GM19395 (cell line): ENCODE results near the gene MYL5.
"Not testable (repeated sequence)": the region's sequence is repeated elsewhere in the genome, so short reads cannot be mapped to it uniquely, and the experiment has no call there.

Source experiments
- ATAC-seq: cut with Tn5 transposase; IDR thresholded peaks from one replicate; pipeline ENCODE4 v1.9.1; 2021; ENCODE audit warnings: mild to moderate bottlenecking, moderate library complexity; ENCODE audit not compliant: unreplicated experiment

MYL5 gene

DNA sequence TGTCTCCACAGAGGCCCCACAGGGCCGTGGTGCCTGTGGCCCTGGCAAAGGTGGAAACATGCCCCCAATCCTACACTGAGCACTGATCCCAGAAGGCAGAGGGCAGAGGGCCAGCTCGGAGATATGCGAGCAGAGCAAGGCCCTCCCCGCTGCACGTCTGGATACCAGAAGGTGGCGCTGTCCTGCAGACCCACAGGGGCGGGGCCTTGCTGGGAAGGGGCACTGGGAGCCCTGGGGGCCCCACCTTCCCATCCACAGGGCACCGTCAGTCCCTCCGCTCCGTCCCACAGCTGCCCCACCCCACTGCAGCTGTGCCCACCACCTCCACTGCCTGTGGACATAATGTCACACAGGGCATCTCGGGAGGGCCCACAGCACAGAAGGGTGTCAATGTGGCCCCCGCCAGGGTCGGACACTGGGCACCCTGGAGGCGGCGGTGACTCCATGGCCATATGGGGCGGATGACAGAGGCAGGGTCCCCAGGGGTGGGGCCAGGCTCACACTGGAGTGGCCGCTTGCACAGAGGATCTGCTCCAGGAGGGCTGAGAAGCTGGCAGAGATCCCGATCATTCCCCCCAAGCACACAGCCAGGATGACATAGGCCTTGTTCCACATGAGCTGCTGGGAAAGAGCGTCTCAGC lies 9.8 kb downstream of the MYL5 start:
- ATAC-seq, result no peak

- ATAC-seq, result no peak
Measured at GRCh38 chr4:684623-685327, 10.4 kb downstream of the MYL5 start.

DNA sequence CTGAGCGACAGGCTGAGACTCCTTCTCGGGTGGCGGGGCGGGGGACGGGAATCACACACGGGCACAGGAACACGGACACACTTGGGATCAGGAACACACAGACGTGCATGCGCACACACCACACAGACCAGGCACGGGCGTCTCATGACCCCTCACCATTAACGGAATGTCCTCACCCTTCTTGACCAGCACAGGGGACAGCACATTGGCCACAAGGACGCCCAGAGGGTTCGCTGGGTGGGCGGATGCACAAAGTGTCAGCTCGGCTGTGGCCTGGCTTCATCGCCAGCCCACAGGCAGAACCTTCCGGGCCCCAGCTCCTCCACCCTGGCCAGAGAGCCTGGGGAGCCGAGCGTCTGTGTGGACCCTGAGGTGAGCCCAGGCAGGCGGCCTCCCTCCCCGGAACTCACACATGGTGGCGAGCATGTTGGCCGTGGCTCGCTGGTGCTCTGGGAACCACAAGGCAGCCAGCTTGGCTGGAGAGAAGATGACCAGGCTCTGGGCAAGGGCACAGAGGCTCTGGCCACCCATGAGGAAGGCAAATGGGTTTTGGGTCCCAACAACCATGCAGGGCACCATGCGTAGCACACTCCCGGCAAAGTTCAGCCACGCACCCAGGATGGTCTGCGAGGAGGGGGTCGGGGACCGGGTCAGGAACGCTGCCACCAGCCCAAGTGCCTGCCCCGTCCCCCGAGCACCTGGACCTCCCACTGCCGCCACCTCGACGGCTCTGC lies 11.5 kb downstream of the MYL5 start:
- ATAC-seq, result no peak

GRCh38 chr4:686413-687040 lies 12.2 kb downstream of the MYL5 start:
- ATAC-seq, result no peak

DNA sequence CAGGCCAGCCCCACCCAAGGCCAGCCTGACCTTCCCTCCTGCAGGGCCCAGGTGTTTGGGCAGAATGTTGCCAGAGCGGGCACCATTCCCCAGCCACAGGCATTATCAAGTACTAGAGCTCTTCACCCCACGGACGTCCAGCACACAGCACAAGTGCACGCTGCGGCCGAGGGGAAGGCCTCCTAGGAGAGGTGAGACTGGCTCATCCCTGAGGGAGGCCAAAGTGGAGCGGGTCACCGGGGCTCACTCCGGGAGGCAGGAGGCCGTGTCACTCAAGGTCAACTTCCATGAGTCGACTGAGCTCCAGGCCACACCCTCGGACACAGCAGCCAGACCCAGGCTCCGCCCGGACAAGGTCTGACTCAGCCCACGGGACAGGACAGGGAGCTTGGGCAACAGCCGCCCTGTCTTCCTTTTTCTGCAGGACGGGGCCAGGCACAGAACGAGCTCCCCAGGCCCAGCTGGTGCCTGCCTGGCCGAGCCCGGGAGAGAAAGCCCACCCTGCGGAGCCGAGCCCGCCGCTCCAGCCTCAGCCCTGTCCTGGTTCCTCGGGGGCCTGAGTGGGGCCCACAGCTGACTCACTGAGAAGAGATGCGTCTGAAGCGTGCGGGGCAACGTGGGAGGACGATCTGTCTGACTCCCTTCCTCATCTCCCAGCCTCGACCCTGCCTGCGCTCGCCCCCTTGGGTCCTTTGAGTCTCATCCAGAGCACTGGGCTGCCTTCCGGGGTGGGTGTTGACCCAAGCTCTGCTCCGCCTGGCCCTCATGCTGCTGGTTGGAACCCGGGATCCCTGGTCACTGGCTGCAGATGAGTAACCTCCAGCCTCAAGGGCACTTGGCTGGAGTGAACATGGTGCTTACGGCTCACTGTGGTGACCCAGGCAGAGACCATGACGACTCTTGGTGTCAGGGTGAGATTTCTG lies 13.0 kb downstream of the MYL5 start:
- no peak for ATAC-seq

DNA sequence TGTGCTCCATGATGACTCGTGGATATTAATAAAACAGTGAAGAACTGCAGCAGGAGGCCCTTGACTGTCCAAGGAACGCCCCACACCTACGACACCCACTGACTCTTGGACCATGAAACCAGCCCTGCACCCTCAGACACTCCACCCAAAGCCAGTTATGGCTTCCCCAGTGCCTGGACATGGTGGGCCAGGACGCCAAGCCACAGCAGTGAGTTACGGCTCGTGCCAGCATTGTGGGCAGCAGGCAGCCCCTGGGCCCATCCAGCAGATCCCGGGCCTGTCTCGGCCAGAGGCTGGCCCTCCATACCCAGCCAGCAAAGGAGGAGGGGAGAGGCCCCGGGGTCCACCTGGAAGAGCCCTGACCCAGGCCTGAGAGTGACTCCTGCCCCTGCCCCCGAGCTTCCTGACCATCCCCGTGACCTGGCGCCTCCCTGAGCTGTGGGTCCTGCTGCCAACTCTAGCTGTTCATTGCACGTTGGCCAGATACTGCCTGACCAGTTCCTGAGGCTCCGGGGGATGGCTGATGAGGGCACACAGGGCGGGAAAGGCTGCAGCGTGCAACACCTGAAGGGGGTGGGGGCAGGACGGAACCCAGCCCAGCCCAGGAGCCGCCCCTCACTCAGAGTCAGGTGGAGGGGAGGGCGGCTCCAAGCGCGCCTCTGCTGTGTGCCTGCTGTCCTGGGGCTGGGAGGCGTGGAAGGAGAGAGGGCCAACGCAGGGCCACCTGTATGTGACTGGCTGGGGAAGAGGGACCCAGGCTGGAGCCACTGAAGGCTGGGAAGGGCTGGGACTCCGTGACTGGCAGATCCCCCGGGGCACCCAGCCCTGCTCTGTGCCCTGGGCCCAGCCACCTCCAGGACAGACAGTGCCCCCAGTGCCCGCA lies 13.9 kb downstream of the MYL5 start:
- ATAC-seq, result no peak

DNA sequence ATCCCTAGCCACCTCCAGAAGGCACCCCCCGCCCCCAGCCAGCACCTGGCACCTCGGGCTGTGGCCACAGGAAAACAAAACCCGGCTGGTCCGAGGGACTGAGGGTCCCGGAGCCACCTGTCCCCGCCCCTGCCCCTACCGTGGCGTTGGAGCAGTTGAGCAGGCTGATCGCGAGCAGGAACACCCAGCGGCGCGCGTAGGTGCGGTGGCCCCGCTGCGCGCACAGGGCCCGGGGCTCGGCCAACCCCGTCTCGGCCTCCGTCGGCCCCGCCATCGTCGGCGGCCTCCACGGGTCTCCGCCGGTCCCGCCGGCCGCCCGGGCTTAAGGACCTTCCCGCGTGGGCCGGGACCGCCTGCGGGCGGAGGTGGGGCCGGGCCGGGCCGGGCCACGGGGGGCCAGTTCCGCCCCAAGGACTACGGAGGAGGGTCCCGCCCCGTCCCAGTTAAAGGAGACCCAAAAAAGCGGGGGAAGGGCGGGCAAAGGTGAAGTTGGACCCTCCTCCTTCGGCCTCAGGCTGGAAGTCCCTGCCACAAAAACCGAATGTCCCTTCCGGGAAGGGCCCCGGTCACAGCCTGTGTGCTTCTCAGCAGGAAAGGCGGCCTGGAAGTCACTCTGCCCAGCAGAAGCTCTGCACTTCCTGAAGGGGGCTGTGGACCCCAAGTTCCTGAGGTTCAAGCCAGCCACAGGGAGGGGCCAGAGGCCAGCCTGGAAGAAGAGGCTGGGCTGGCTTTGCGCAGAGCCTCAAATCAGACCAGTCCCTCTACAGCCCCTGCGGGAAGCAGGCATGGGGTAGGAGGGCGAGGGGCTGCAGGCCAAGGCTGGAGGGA lies 14.7 kb downstream of the MYL5 start, which contains the start of gene SLC49A3:
Gene SLC49A3, minus strand, starts transcription at position 298 of the 828 bp plus-strand sequence. Its CDS starts 24 bp downstream, at position 274.
- no peak for ATAC-seq

GRCh38 chr4:689723-690122 lies 15.4 kb downstream of the MYL5 start:
- ATAC-seq, result no peak

DNA sequence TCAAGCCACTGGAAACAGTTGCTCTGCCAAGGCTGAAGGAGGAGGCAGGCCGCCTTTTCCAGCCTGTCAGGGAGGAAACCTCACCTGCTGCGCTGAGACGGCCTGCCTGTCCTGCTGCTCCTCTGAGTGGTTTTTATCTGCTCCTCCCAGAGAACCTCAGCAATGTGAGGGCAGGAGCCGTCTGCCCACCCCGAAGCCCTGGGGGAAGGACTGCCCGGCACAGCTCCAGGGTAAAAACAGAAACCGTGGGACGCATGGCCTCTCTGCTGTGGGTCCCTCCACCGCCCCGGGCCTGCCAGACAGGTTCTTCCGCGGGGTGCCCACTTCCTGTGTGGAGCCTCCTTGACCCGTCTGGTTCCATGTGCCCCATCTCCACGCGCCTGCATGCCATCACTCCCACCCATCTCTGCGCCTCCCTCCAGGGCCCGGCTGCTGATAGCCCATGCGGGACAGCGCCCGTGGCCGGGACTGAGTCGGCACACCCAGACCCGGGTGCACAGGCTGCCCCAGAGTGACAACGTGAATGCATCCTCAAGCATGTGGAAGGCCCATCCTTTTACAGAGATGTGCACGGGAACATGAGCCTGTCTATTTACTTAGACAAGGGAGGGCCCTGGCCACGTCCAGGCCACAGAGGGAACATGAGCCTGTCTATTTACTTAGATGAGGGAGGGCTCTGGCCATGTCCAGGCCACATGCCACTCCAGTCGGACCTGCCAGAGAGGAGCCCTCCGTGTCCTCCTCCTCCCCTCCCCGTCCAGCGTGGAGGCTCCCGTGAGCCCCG lies 18.6 kb downstream of the MYL5 start:
- ATAC-seq, result no peak

DNA sequence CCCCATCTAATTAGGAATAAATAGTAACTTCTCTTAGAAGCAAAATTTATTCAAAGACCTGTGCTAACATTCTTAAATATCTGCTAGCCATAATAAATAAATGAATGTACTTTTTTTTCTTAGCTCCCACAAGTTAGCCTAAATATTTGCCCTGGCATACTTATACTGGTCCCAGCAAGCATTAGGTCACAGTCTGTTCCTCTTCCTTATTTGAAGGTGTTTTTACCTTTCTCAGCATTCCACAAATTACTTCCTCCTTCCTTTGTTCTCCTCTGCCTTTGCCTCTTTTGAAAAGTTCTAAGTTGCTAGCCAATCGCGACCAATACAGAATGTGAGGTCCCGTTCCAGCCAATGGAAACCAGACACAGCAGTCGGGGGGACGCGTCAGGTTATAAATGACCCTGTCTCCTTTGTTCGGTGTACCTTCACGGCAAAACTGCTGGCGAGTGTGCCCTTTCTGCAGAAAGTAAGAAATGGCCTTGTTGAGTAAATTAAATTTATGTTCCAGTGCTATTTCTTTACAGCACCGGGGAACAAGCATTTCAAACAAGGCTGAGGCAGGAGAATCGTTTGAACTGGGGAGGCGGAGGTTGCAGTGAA lies 20.1 kb downstream of the MYL5 start:
- ATAC-seq, result not testable (repeated sequence)

DNA sequence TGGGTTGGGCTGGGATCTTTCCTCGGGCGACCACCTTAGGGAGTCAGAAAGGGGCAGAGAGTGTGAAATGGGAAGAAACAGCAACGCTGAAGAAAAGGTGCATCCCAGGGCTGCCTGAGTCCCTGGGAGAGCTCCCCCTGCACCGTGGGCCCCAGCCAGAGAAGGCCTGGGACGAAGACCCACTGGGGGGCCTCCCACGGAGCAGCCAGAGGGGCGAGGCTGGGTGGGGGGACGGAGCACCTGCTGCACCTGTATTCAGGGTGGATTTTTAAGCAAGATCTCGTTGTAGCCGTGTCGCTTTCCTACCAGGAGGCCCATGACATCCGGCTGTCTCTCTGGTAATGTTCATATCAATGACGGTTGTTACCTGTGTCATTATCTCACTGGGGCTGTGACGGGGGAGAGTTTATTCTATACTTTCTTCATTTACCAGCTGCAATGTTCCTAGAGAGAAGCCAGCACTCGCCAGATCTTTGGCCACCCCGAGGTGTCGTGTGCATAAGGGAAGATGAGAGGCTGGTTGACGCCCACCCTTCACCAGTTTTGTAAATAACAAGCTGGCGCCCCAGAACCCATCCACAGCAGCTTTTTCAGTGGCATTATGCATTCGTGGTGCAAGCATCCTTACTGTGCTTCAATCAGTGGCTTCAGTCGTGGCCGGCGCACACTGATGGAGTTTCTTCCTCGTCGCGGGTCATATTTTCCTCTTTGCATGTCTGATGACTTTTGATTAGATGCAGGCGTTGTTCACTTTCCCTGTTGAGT lies 25.7 kb downstream of the MYL5 start:
- ATAC-seq, result no peak

GRCh38 chr4:700587-701264 lies 26.4 kb downstream of the MYL5 start:
- no peak for ATAC-seq

GRCh38 chr4:702618-703048 lies 28.3 kb downstream of the MYL5 start:
- no peak for ATAC-seq

DNA sequence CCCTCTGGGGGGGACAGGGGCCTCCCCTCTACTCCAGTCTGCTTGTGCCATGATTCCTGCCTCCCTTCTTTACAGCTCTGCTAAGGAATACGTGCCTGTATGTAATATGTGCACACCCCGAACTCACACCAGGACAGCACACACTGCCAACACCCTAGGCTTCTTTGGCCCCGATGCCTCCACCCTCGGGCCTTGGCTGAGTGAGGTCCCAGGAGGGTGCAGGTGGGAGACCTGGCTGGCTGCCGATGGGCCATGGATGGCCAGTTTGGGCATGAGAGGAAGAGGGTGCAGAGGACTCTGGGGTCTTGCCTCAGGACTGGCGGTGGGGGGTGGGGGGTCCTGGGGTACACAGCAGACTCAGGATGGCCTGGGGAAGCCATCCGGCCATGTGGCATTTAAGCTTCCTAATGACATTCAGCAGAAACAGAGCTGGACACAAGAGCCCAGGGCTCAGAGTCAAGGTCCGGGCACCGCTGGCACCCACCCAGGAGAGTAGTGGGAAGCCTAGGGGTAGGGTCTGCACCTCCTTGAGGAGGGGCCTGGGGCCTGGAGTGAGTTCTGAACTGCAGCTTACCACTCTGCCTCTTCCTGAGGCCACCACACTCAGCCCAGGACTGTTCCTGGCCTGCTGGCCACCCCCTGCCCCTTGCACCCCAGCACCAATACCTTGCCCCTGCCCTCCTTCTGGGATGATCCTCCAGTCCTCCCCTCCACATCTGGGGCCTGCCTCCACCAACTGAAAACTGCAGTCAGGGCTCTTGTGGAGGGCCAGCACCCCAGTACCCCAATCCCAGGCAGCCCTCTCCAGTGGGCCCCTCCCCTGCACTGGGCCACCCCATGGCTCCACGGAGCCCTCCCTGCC lies 29.2 kb downstream of the MYL5 start:
- no peak for ATAC-seq
